Renal cortex interstitium (tissue), 11 donors: ENCODE data around the gene RAPGEF5. TPM values are rescaled to one million over a fixed set of nuclear protein-coding genes. Genes with fewer than 3 reads are reported as not detected.

Experiments
- DNase-seq, 11 donors: peaks; one replicate each; pipeline ENCODE4 v3.0.0-alpha.2; 2013; ENCODE audit warnings: low read depth in 9 of 11, low spot score in 4 of 11; ENCODE audit errors: extremely low read depth in 1 of 11
- polyA plus RNA-seq, 3 donors: library from polyadenylated mRNA; unstranded; fragments of 120-200 nt; gene quantifications; one replicate each; pipeline ENCODE4 v1.2.1, GENCODE V29; 2013; ENCODE audit not compliant: insufficient read length in 3 of 3

The RAPGEF5 gene
- polyA plus RNA-seq, 3 donors: 36.1 to 47.0 (median 39.9) TPM

DNA sequence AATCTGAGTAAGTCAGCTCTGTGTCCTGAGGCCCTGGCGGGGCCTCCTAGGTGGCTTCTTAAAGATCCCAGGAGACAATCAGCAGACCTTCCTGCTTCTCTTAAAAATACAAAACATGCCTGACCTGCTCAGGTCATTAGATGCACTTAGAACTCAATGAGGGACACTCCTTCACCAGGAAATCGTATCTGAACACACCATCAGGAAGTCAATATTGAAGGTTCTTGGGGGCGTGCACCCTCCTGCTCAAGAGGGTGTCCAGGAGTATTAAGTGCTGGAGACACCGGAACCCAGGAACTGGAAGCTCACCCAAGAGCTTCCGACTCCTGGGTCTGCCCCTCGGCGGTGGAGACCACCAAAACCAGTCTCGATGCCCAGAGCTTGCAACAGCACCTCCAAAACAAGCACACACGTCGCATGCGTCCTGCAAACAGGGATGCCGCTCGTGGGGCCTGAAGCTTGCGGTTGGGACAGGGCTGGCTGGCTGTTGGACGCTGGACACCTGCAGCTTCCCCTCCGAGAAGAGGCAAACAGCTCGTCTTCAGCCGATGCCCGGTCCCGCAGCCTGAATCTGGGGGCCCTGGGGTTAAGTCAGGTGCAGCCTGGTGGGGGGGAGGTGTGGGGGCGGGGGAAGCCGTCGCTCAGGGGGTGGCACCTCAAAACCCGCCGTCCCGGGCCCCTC, 803 bp downstream of the RAPGEF5 start:
- DNase-seq: no peak

DNA sequence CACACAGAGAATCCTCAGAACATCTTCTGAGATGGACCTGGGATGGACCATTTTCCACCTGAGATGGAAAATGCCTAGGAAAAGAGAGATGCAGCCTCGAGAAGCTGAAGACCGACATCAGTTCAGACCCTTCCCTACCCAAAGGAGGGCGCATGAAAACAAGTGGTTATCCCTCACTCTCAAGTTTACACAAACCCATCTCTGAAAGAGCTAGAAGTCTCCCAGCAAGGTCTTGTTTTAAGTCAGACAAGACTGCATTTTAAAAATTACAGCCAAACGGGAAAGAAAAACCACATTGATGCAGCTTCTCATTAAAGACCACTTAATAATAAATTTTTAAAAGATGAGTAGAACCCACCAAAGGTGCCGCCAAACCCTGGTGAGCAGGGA, 1.3 kb downstream of the RAPGEF5 start:
- DNase-seq: no peak

DNA sequence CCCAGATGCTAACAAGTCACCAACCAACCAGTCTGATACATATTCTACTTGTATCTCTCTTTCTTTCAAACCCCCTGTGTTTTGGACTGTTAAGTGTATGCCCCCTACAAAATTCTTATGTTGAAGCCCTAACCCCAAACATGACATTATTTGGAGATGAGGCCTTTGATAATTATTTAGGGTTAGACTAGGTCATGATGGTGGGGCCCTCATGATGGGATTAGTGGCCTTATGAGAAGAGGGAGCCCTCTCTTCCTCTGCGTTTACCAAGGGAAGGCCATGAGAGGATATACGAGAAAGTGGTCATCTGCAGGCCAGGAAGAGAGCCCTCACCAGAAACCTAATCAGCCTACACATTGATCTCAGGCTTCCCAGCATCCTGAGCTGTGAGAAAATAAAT, 2.5 kb downstream of the RAPGEF5 start:
- DNase-seq: no peak

DNA sequence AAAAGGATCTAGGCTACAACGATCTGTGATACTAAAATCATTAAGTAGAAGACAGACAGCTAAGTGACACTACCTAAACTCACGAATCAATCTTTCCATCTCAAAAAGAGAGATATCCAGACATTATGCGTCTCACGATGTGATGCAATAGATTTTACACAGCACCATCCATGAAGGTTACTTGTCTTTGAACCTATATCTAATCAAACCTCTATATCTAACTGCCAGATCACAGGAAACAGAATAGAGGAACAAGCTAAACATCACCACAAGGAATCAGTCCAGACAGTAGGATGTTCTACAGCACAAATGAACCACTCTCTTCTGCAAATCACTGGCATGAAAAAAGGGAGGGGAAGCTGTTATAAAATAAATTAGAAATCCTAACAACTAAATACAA, 4.1 kb downstream of the RAPGEF5 start:
- no peak for DNase-seq

DNA sequence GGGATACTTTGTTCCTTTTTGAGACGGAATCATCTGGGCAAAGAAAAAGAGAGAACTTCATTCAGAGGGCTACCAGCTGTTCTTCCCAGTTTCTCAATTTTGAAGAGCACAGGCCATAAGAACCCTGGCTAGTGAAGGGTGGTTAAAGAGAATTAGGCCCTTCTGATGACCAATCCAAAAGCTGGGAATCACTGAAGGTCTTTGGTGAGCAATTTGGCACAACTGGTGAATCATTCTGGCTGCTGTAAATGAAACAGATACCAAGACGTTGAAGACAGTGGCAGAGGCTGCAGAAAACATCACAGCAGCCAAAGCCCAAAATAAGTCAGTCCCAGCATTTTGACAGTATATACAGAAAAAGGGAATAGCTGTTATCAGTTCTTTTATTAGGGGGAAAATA, 5.1 kb downstream of the RAPGEF5 start:
- no peak for DNase-seq

DNA sequence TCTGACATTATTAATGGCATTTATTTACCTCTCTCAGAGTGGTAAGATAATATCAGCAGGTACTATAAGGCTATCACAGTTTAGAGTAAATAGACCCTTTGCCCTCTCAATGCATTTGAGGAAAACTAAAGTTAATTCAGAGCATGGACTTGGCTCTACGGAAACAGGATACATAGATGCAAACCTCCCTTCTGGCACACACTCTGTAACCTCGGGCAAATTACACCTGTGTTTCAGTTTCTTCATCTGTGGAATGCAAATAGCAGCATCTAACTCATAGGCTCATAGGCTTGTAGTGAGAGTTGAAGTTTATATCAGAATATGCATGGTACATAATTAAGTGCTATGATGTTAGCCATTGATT, 5.6 kb downstream of the RAPGEF5 start:
- no peak for DNase-seq

DNA sequence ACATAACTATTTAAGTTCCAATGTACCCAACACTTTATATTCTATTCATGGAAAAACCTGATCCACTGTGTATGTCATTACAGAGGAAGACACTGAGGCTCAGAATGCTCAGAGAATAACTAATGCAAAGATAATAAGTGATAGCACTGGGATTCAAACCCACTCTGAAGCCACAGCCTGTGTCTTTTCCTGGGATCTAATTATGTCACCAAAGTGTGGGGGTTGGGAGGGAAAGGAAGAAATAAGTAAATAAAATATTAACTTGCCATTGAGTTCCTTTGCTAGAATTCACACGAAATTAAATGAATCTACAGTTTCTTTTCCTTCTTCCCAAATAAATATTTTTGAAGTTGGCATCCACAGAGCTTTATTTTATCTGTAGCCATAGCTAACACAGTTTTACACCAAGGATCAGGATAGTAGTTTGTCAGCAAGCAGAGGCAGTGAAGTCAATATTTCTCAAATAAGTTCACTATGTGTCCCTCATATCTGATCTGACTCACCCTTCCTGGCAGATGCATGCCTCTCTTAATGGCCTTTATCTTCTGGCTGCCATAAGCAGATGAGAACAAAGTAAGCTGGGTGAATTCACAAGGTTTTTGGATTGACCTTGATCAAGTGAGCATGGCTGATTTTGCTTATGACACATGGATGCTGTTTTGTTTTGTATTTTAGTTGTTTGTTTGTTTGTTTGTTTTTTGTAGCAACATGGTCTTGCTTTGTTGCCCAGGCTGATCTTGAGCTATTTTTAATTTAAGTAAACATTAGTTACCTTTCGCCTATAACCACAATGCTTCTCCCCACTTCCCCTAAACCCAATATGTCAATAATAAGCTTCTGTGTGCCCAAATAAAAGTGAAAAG, 6.3 kb downstream of the RAPGEF5 start:
- no peak for DNase-seq

DNA sequence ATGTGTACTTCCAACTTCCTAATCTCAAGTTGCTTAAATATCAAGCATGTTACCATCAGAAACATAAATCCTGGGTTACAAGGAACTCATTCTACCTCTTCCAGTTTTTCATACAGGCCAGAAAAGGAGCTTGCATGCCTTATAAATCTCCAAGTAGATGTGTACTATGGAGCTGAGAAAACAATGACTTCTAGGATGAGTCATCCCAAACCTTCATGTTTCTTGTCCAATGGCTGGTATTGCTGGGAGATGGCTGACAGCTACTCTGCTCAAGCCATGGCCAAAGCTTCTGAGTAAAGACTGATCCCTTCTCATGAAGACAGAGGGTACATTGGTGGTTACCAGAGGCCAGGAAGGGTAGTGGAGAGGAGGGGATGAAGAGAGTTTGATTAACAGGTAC, 8.6 kb downstream of the RAPGEF5 start:
- DNase-seq: no peak

DNA sequence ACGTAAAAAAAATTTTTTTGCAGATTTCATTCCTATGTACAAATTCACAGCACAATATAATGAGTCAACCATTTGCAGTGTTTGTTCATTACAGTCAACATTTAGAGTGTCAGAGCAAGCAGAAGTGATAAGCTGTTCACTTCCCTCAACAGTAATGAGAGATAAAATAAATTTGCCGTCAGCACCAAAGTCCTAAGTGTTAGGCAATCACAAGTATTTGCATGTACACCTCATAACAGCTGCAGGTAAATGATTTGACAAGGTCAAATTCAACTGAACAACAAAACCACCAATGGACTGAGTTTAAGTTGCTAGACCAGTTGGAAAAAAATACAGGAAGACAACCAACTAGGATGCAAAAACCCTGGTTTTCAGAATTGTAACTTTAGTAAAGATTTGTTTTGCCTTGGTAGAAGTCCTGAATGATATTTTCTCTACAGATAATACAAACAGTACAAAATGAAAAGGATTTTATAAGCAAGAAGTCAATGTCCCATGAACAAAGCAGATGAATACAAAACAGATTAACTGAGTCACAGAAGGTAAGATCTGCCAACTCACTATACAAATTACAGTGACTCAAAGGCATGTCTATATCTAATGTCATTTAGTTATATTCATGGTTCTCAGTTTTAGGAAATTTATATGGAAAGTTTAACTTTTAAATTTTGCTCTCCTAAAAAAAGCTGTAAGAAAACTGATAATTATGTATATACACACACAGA, 10.4 kb downstream of the RAPGEF5 start:
- no peak for DNase-seq

DNA sequence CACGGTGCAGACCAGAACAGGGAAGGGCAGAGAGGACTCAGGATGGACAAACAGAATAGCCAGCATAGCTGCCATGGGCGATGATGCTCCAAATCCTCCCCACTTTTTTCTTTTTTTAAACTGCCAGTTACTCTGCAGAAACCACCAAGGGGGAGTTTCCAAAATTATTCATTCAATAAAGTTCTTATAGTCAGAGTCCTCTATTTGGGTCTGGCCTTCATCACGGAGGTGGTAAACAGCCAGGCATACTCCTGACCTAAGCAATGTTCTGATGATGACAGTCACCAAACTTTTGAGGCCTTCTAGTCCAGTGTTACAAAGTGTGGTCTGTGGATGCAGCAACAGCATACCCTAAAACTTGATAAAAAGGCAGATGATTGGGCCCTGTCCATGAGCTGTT, 12.3 kb downstream of the RAPGEF5 start:
- no peak for DNase-seq

DNA sequence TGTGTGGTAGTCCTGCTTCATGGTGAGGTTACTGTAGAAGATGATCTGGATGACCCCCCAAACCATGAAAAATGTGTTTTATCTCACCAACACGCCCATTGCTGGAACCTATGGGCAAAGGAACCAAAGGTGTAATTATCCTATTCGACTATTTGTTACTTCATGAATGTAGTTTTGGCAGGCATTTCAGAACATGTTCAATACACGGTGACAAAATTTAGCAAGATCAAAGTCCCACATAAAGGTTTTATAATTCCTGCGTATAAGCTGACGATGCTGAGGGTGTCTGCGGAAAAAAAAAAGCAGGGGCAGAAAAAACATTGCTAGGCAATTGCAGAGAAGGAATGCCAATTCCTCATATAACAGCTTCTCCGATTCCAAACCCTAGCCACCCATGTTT, 13.3 kb downstream of the RAPGEF5 start:
- DNase-seq: no peak

DNA sequence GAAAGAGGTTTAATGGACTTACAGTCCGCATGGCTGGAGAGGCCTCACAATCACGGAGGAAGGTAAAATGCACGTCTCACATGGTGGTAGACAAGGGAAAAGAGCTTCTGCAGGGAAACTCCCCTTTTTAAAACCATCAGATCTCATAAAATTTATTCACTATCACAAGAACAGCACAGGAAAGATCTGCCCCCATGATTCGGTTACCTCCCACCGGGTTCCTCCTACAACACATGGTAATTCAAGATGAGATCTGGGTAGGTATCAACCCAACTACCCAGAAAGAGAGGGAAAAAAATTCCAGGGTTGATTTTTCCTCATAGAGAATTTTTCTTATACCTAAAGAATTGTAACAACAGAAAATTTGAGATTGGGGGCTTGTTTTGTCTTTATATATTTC, 13.9 kb downstream of the RAPGEF5 start:
- DNase-seq: no peak

DNA sequence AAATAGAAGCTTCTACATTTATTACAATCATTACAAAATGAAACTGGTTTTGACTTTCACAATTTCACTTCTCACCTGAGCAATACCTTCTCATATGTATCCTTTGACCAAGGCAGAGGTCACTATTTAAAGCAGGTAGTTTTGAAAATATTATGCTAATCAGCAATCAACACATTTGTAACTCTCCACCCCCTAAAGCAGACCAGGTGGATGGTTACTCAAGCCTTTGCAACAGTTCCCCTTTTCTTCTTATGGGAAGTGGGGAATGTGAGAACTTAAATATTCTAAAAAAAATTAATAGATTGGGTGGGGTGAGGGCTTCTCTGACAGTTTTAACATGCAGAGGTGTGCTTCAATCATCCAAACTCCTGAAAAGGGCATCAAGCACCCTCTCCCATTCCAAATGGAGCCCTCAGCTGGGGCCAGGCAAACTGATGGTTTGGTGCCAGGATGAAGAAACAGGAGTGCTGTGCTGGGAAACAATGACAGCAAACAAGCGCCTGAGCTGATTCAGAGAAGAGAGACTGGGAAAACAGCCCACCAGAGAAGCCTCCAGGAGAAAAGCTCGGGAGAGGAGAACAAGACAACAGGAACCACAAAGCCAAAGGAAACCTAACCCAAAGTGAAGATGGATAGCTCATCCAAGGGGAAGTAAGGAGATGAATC, 17.1 kb downstream of the RAPGEF5 start:
- DNase-seq: no peak

DNA sequence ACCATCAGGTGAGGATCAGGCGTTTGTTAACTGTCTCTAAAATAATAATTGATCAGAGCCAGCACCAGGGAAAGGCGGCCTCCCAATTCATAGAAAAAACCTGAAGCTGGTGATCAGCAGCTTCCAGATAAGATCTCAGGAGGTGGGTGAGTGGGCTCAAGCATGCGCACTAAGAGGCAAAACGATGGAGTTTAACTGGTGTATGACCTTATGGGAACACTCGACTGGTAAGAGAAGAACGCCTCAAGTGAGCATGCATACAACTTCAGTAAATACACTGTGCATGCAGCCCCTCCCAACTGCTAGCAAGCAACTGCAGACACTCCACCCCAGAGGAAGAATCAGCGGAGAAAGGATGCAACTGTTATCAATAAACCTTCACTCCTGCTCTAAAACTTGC, 18.1 kb downstream of the RAPGEF5 start:
- no peak for DNase-seq

DNA sequence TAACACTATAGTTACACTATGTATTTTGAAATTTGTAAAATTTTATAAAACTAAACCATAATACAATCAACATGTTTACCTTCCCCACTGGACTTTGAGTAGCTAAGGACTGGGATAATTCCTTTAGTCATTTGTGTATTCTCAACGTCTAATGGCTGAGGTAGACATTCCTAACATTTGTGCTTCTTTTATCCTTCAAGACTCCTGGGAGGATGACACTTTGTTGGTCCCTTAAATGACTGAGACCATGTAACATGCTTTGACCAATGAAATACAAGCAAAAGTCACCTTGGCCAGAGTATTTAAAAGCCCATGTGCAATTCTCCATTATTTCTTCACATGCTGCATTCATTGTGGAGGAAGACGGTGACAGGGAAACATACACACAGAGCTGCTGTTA, 18.5 kb downstream of the RAPGEF5 start:
- no peak for DNase-seq

DNA sequence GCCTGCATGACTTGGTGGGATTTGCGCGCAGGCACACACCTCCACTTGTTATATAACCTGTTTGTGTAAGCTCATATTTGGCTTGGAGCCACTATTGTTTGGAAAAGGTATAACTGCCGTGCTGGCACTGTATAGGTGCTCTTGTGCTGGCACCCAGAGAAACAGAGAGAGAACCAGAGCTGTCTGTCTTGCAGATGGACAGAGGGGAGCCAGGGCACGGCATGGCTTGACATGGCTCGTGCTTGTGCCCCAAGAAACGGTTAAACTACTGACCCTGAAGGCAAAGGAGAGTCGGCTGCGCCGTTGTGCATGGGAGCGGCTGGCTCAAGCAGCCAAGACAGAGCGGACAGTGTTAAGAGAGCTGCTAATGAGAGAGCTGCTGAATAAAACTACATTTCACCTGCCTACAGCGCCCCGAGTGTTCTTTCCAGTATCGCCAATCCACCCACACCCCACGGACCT, 23.2 kb downstream of the RAPGEF5 start:
- no peak for DNase-seq

DNA sequence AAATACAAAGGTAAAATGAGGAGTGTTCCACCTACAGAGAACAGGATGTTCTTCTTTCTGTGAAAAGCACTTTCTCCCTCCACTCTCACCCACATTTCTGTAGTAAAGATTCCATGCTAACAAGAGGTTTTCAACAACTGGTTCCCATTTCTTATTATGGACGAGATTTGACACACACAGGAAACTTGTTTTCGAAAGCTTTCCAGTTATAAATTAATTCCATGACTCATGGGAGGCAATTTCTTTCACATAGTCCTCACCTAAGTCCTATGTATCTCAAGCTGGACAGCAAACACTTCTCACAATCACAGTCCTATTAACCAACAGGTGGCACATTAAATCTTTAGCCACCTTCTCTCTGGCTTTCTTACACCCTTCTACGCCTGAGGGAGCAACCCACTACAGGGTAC, 24.5 kb downstream of the RAPGEF5 start:
- DNase-seq: no peak

DNA sequence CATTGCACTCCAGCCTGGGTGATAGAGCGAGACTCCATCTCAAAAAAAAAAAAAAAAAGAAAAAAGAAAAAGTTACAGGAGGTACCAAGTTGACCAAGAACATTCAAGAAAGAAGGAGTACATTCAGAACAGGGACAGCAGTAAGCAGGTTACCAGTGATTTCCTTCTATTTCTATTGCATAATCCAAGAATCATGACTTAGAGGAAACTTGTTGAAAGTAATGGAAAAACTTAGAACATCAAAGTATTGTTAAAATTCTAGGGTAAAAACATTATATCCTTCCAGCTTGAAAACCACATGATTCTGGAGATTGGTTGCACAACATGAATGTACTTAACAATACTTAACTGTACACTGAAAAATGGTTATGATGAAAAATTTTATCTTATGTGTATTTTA, 25.2 kb downstream of the RAPGEF5 start:
- no peak for DNase-seq

DNA sequence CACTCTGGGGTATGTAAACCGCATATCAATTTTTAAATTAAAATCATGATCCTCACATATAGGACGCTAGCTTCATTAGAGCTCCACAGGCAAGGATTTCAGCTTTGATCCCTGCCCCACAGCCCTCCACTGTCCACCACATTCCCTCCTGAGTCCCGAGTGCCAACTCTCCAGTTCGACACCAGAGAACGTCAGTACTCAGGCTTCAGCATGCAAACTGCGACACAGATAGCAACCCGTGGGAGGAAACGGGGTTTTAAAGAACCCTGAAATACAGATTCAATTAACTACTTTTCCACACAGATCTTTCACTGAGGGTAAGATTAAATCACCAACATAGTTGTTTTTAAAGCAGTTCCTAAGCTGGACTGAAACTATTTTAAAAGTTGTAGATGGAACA, 26.1 kb downstream of the RAPGEF5 start:
- DNase-seq: no peak
